Ishikawa (cell line): ENCODE measurements around the gene ASIC2.

ENCODE experiments used
- CEBPB ChIP-seq: IDR thresholded peaks from 2 replicates; pipeline ENCODE4 v1.6.1; 2012
- CREB1 ChIP-seq: IDR thresholded peaks from 2 replicates; pipeline ENCODE4 v1.6.1; 2012; ENCODE audit warnings: low read depth
- EGR1 ChIP-seq: IDR thresholded peaks from 2 replicates; pipeline ENCODE4 v1.6.1; 2012
- EP300 ChIP-seq: IDR thresholded peaks from 2 replicates; pipeline ENCODE4 v1.6.1; 2012; ENCODE audit warnings: borderline replicate concordance
- FOXM1 ChIP-seq: IDR thresholded peaks from 2 replicates; pipeline ENCODE4 v1.6.1; 2012; ENCODE audit warnings: low read depth, borderline replicate concordance
- NFIC ChIP-seq: IDR thresholded peaks from 2 replicates; pipeline ENCODE4 v1.6.1; 2012
- RAD21 ChIP-seq: IDR thresholded peaks from 2 replicates; pipeline ENCODE4 v1.6.1; 2012; ENCODE audit warnings: low read depth
- TAF1 ChIP-seq: IDR thresholded peaks from 2 replicates; pipeline ENCODE4 v1.6.1; 2012; ENCODE audit warnings: low read depth, mild to moderate bottlenecking
- TCF12 ChIP-seq: IDR thresholded peaks from 2 replicates; pipeline ENCODE4 v1.6.1; 2012; ENCODE audit warnings: low read depth
- TEAD4 ChIP-seq: IDR thresholded peaks from 2 replicates; pipeline ENCODE4 v1.6.1; 2012
- YY1 ChIP-seq: IDR thresholded peaks from 2 replicates; pipeline ENCODE4 v1.6.1; 2012; ENCODE audit warnings: low read depth
- ZBTB7A ChIP-seq: IDR thresholded peaks from 2 replicates; pipeline ENCODE4 v1.6.1; 2012; ENCODE audit warnings: low read depth
- TF ChIP-seq, protein P1 (sequence below): IDR thresholded peaks from 2 replicates; pipeline ENCODE4 v1.6.1; 2012; ENCODE audit warnings: low read depth, mild to moderate bottlenecking
- TF ChIP-seq, protein P2 (sequence below): IDR thresholded peaks from 2 replicates; pipeline ENCODE4 v1.6.1; 2012
- TF ChIP-seq, protein P3 (sequence below): IDR thresholded peaks from 2 replicates; pipeline ENCODE4 v1.6.1; 2012

ASIC2 gene

DNA sequence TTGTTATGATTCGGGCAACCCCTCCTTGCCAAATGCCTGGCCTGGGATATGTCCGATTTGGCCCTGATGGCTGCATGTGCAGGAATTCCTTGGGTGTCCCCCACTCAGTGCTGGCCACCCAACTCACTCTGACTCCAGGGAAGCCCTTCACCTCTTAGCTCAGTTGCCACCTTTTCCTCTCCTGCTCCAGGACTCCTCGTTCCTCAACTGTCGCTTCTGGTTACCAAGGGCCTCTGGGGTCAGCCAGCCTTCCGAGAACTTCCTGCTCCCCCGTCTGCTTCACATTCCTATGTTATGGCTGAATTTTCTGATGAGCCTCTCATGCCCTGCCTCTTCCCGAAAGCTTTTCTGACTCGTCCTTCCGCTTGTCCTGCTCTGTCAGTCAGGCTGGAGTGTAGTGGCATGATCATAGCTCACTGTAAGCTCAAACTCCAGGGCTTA is 237.9 kb downstream of the ASIC2 start:
- TF ChIP-seq, protein P1, sequence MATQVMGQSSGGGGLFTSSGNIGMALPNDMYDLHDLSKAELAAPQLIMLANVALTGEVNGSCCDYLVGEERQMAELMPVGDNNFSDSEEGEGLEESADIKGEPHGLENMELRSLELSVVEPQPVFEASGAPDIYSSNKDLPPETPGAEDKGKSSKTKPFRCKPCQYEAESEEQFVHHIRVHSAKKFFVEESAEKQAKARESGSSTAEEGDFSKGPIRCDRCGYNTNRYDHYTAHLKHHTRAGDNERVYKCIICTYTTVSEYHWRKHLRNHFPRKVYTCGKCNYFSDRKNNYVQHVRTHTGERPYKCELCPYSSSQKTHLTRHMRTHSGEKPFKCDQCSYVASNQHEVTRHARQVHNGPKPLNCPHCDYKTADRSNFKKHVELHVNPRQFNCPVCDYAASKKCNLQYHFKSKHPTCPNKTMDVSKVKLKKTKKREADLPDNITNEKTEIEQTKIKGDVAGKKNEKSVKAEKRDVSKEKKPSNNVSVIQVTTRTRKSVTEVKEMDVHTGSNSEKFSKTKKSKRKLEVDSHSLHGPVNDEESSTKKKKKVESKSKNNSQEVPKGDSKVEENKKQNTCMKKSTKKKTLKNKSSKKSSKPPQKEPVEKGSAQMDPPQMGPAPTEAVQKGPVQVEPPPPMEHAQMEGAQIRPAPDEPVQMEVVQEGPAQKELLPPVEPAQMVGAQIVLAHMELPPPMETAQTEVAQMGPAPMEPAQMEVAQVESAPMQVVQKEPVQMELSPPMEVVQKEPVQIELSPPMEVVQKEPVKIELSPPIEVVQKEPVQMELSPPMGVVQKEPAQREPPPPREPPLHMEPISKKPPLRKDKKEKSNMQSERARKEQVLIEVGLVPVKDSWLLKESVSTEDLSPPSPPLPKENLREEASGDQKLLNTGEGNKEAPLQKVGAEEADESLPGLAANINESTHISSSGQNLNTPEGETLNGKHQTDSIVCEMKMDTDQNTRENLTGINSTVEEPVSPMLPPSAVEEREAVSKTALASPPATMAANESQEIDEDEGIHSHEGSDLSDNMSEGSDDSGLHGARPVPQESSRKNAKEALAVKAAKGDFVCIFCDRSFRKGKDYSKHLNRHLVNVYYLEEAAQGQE = no peak
- TF ChIP-seq TCF12 = no peak
- no peak for TF ChIP-seq TAF1
- no peak for TF ChIP-seq EP300
- TF ChIP-seq YY1 = no peak
- TF ChIP-seq CEBPB = no peak
- TF ChIP-seq TEAD4 = no peak
- TF ChIP-seq, protein P2, sequence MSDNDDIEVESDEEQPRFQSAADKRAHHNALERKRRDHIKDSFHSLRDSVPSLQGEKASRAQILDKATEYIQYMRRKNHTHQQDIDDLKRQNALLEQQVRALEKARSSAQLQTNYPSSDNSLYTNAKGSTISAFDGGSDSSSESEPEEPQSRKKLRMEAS = no peak
- TF ChIP-seq NFIC = no peak
- no peak for TF ChIP-seq RAD21
- TF ChIP-seq CREB1 = no peak
- TF ChIP-seq, protein P3, sequence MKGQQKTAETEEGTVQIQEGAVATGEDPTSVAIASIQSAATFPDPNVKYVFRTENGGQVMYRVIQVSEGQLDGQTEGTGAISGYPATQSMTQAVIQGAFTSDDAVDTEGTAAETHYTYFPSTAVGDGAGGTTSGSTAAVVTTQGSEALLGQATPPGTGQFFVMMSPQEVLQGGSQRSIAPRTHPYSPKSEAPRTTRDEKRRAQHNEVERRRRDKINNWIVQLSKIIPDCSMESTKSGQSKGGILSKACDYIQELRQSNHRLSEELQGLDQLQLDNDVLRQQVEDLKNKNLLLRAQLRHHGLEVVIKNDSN = no peak

DNA sequence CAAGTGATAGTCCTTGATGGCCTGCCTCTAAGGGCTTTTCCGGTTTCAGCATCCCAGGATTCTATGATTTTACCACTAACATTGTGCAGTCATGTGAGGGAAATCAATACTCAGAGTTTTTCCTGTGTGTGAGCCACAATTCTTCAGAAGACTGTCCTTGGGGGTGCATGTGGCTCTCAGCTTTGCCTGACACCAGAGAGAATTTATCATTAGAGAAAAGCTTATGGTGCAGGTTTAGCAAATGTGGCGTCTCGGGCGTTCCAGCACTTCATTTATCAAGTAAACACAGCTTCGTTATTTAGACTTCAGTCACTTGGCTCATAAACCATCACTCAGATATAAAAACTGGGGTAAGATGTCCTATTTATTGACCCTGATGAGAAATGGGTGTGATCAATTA is 238.7 kb downstream of the ASIC2 start:
- TF ChIP-seq TAF1 (no peak), TEAD4 (no peak), YY1 (no peak), CREB1 (no peak), EP300 (no peak), ZBTB7A (no peak), NFIC (no peak)
- TF ChIP-seq, protein P2 = no peak

DNA sequence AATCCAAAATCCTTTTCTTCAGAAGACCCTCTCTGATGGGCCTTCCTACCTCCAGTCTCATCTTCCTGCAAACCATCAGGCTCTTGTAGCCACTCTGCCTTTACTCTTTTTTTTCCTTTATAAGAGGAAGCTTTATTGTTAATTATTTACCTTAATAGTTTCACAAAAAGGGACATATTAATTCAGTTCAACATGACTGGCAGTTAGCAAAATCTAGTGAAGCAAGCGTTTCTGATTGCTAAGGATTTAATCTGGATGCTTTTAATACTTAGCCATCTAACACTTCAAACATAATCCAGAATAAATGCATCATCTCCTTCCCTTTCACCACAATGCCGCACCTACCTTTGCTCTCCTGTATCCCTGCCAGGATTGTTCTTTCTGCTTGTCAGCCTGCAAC is 239.4 kb downstream of the ASIC2 start:
- TF ChIP-seq TEAD4 (no peak), CREB1 (no peak), TAF1 (no peak), YY1 (no peak), ZBTB7A (no peak), RAD21 (no peak), EP300 (no peak), TCF12 (no peak), EGR1 (no peak), FOXM1 (no peak), CEBPB (no peak), NFIC (no peak)
- TF ChIP-seq, protein P3 = no peak
- TF ChIP-seq, protein P2 = no peak
- TF ChIP-seq, protein P1 = no peak

DNA sequence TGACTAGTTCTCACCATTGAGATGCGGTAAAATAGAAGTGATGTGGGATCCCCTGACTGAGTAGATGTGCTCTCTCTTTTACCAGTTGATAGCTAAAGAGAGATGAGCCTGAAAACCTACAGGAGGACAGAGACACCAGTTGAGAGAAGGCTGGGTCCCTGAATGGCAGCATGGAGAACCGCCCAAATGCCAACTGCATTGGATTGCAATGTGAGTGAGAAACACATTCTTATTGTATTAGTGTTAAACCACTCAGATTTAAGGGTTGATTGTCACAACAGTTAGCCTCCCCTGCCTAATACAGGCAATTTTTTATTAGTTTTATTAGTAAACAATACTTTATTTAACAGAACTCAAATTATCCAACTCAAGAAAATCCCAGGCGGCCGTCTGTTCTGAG is 240.2 kb downstream of the ASIC2 start:
- no peak for TF ChIP-seq EP300

DNA sequence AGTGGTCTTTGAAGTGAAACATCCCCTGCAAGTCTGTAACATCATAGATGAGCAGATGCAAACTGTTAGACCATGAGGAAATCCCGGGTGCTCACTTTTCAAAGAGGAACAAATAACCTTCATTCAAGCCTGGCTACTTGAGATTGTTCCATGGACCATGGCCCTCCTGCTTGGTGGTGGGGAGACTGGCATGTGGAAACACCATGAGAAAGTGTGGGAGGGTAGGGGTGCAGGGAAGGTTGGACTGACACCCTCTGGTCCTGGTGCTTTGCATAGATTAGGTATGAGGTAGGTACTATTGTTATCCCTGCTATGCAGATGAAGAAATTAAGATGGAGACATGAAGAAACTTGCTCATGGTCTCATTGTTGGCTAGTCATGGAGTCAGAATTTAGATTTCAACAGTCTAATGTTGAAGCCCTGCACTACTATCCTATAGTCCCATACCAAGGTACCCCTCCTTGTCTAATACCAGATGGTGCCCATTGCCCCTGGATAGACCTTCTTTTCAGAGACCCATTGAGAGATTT is 242.4 kb downstream of the ASIC2 start:
- no peak for TF ChIP-seq YY1
- no peak for TF ChIP-seq ZBTB7A

DNA sequence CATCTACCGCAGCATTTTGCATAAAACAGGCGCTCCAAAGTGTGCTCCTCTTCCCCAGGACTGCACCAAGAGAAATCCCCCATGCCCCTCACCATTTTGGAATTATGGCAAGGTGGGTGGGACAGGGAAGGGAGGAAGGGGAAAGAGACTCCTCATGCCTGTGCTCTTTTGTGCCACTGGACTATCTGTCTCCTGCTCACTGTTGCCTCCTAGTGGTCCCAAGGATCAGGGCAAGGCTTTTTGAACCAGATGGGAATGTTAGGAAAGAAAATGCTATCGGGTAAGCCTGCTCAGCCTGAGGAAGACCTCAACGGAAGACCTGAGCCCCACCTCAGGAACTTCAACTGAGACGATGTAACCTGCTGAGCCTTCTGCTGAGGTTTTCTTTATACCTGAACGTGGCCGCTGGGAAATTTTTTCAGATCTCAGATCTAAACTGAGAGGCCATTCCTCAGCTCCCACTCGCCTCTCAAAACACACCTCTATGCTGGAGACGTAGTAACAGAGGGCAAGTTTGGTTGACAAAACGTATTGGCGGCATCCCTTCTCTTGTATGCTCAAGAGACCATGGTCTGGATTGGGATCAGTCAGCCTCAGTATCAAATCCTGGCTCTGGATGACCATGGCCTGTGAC is 243.2 kb downstream of the ASIC2 start:
- no peak for TF ChIP-seq TAF1
- peak; percentile 48 for TF ChIP-seq RAD21
- no peak for TF ChIP-seq FOXM1
- TF ChIP-seq EP300 = no peak
- TF ChIP-seq, protein P1 = no peak
